Aorta (tissue), 5 donors: ENCODE measurements around the gene IGHMBP2. TPM values are rescaled to one million over a fixed set of nuclear protein-coding genes. Genes with fewer than 3 reads are reported as not detected.

Experiments used
- ATAC-seq: fragments of 200-7000 bp; cut with Tn5 transposase; one replicate; pipeline ENCODE4 v1.9.1; 2022; ENCODE audit warnings: moderate library complexity; ENCODE audit not compliant: low FRiP score
- DNase-seq, 2 donors: peaks; one replicate each; pipeline ENCODE4 v3.0.0-alpha.2; 2020
- H3K27ac ChIP-seq, 2 donors: one replicate each; pipeline ENCODE4 v1.5.1; 2013; ENCODE audit warnings: low read length in 2 of 2, mild to moderate bottlenecking in 2 of 2, moderate library complexity in 2 of 2, control low read depth in 1 of 2, inconsistent platforms in 1 of 2, low read depth in 1 of 2
- H3K27me3 ChIP-seq, 2 donors: one replicate each; pipeline ENCODE4 v1.6.1; 2013; ENCODE audit warnings: control low read depth in 1 of 2, low read length in 1 of 2, mild to moderate bottlenecking in 1 of 2, moderate library complexity in 1 of 2; ENCODE audit not compliant: insufficient read depth in 2 of 2, control insufficient read depth in 1 of 2
- H3K36me3 ChIP-seq, 2 donors: one replicate each; pipeline ENCODE4 v1.6.1; 2013; ENCODE audit warnings: control low read depth in 1 of 2, low read length in 1 of 2, mild to moderate bottlenecking in 1 of 2; ENCODE audit not compliant: insufficient read depth in 2 of 2, control insufficient read depth in 1 of 2
- H3K4me1 ChIP-seq, 2 donors: one replicate each; pipeline ENCODE4 v1.6.1; 2013; ENCODE audit warnings: low read length in 2 of 2, control low read depth in 1 of 2, mild to moderate bottlenecking in 1 of 2, moderate library complexity in 1 of 2; ENCODE audit not compliant: insufficient read depth in 2 of 2, control insufficient read depth in 1 of 2
- H3K4me3 ChIP-seq, 2 donors: one replicate each; pipeline ENCODE4 v1.5.1; 2013; ENCODE audit warnings: low read length in 2 of 2, control low read depth in 1 of 2, mild to moderate bottlenecking in 1 of 2
- H3K9me3 ChIP-seq: one replicate; pipeline ENCODE4 v1.6.1; 2013; ENCODE audit warnings: mild to moderate bottlenecking, low read length; ENCODE audit not compliant: control insufficient read depth
- WGBS, 2 donors: extraction: QIAGEN DNeasy Blood & Tissue Kit; methylation state at CpG; one replicate each; pipeline ENCODE4 v1.1.7; 2013; 5-methylcytosine and 5-hydroxymethylcytosine counted together
- intact Hi-C, 2 donors: fragments of 100-400 bp; cut with DNase I; formaldehyde crosslinking; loops; one replicate each; pipeline versions ENCODE4 v1.14.2 to v1.15.0; 2022
- polyA plus RNA-seq, 2 donors: library from polyadenylated mRNA; stranded (reverse); fragments of 200-250 nt; gene quantifications; one replicate each; pipeline ENCODE4 v1.2.3, GENCODE V29; 2013
- total RNA-seq, 2 donors: library from RNA; stranded (reverse); fragmentation: NEBNext Ultra II Directional; extraction: Animal tissue kit (Norgen Biotek cat#: 25700); gene quantifications; one replicate each; pipeline ENCODE4 v1.2.1, GENCODE V29; 2021
- donor health status: healthy with polysubstance abuse.
- donor health status: Bipolar disorder and iron deficiency.
- donor health status: DM: no; HTN: no; CAD: no.
- donor health status: DM: no; HTN: no; CAD: no.
- donor health status: DM: yes; HTN: yes; CAD: no.

The IGHMBP2 gene
- total and polyA plus RNA-seq, 4 donors = 5.6 to 64.7 (median 29.1) TPM

DNA sequence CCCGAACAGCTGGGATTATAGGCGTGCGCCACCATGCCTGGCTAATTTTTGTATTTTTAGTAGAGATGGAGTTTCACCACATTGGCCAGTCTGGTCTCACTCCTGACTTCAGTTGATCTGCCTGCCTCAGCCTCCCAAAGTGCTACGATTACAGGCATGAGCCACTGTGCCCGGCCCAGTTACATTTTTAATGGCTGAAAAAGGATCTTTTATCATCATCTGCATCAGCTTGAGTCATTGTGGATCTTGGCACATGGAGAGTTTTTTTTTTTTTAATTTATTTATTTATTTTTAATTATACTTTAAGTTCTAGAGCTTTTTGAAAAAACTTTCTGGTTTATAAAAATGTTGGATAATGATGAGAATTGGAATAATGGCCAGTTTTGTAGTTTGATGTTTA is 8.6 kb downstream of the IGHMBP2 start:
- Histone ChIP-seq H3K27ac (no peak overlapping the region), H3K27me3 (no peaks in the 10 kb centered on the region), H3K4me3 (no peak overlapping the region), H3K9me3 (no peaks in the 10 kb centered on the region), H3K36me3 (peaks cover 5 to 16% of the 10 kb centered on the region in 2 donors), H3K4me1 (no peaks in the 10 kb centered on the region)
- no peak for DNase-seq
- ATAC-seq = no peak
- intact Hi-C loops = no loop called here
- 55 to 61% methylated on average over 5 of the region's 5 CpGs for WGBS, 2 donors

DNA sequence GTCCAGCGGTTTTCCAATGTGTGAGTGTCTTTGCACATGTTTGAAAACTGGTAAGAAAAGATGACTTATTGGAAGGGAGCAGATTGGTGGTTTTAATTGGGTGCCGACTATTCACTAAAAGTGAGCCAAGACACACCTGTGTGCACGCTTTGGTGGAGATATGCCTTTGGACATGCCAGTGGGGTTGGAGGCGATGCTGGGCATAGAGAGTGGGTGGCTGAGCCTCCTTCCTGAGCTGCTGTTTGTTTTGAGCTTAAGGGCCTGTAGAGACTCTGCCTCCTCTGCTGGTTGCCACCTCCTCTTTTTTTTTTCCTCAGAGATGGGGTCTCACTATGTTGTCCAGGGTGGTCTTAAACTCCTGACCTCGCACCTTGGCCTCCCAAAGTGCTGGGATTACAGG is 9.5 kb downstream of the IGHMBP2 start:
- no peaks in the 10 kb centered on the region for H3K9me3 ChIP-seq
- peak in 1 of 2 donors; percentile 39 for DNase-seq
- no peak overlapping the region for H3K27ac ChIP-seq
- no peak overlapping the region for H3K4me3 ChIP-seq
- ATAC-seq = no peak
- no peaks in the 10 kb centered on the region for H3K27me3 ChIP-seq
- intact Hi-C loops = no loop called here
- WGBS, 2 donors = 91 to 94% methylated on average over 5 of the region's 5 CpGs
- H3K36me3 ChIP-seq = peaks cover 5 to 15% of the 10 kb centered on the region in 2 donors
- no peaks in the 10 kb centered on the region for H3K4me1 ChIP-seq

- DNase-seq (peak in 1 of 2 donors; percentile 68), ATAC-seq (no peak)
- no peaks in the 10 kb centered on the region for H3K27me3 ChIP-seq
- H3K4me3 ChIP-seq = no peak overlapping the region
- WGBS, 2 donors = 97% methylated on average over 15 of the region's 15 CpGs
- intact Hi-C loops = no loop called here
- no peaks in the 10 kb centered on the region for H3K9me3 ChIP-seq
- peaks cover 5 to 13% of the 10 kb centered on the region in 2 donors for H3K36me3 ChIP-seq
- H3K4me1 ChIP-seq = no peaks in the 10 kb centered on the region
- no peak overlapping the region for H3K27ac ChIP-seq
Observed at GRCh38 chr11:68914761-68915160, 11.1 kb downstream of the IGHMBP2 start.

DNA sequence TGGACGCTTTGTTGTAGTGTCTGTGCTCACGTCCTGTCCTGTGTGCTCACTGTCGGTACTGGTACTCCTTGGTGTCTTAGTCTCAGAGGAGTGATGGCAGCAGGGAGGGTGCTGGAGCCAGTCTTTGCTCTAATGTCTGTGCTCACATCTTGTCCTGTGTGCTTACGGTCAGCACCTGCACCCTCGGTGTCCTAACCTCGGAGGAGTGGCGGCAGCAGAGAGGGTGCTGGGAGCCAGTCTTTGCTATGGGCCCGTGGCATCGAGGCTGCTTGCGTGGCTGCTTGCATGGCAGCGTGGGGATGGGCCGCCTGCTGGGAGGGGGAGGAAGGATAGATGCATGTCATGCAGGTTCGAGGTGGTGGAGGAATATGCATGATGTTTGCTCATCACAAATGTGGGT is 12.7 kb downstream of the IGHMBP2 start:
- H3K9me3 ChIP-seq = no peaks in the 10 kb centered on the region
- intact Hi-C loops = no loop called here
- DNase-seq (peak in 1 of 2 donors; percentile 51), ATAC-seq (no peak)
- H3K4me1 ChIP-seq = no peaks in the 10 kb centered on the region
- WGBS, 2 donors = 88 to 92% methylated on average over 13 of the region's 13 CpGs
- peaks cover 5 to 8% of the 10 kb centered on the region in 2 donors for H3K36me3 ChIP-seq
- H3K27me3 ChIP-seq = no peaks in the 10 kb centered on the region
- H3K27ac ChIP-seq = no peak overlapping the region
- H3K4me3 ChIP-seq = no peak overlapping the region

DNA sequence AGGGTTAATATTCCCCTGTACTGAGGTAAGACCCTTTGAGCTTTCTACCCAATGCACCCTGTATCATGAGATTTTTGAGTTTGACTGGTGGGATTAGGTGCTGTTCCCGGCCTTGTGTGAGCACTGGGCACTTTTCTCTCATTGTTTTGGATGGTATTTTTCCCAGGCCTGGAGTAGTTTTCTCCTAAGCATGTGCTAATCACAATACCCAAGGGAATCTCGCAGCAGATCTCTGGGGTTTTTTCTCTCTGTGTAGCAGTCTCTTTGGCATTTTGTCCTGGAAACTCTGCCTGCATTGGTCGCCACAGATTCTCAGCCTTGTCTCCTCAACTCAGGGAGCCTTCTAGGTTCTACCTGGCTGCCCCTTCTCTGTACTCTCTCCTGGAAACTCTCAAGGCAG is 19.9 kb downstream of the IGHMBP2 start:
- Histone ChIP-seq H3K4me3 (no peak overlapping the region), H3K27ac (peak overlapping the region; percentile 39 to 96), H3K9me3 (no peaks in the 10 kb centered on the region), H3K4me1 (peaks cover 0 to 3% of the 10 kb centered on the region in 2 donors), H3K27me3 (no peaks in the 10 kb centered on the region), H3K36me3 (no peaks in the 10 kb centered on the region)
- WGBS, 2 donors = 3 to 6% methylated on average over 3 of the region's 3 CpGs
- DNase-seq (peak in 1 of 2 donors; percentile 24), ATAC-seq (peak; percentile 62)
- intact Hi-C loops = loop anchor here in 1 of 2 donors (10.0 kb wide), 1 partner anchor 121 kb away; the partner anchor contains the start of gene TPCN2

GRCh38 chr11:68924073-68924925 is 20.6 kb downstream of the IGHMBP2 start:
- no peak for ATAC-seq
- Histone ChIP-seq H3K9me3 (no peaks in the 10 kb centered on the region), H3K4me3 (no peak overlapping the region), H3K4me1 (peaks cover 0 to 3% of the 10 kb centered on the region in 2 donors), H3K36me3 (peaks cover 0 to 4% of the 10 kb centered on the region in 2 donors), H3K27me3 (no peaks in the 10 kb centered on the region), H3K27ac (peak overlapping the region; percentile 39 to 96)
- peak in 1 of 2 donors; percentile 43 for DNase-seq
- WGBS, 2 donors = 20 to 25% methylated on average over 10 of the region's 10 CpGs
- intact Hi-C loops = loop anchor here in 1 of 2 donors (10.0 kb wide), 1 partner anchor 121 kb away; the partner anchor contains the start of gene TPCN2

DNA sequence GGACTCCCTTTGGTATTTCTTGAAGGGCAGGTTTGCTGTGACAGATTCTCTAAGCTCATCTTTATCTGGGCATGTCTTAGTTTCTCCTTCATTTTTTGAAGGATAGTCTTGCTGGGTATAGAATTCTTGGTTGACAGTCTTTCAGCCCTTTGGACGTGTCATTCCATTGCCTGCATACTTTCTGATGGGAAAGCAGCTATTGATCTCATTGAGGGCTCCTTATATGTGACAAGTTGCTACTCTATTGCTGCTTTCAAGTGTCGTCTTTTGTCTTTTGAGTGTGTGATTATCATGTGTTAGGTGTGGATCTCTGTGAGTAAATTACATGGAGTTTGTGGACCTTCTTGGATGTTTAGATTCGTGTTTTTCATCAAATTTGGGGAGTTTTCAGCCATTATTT is 21.9 kb downstream of the IGHMBP2 start:
- Histone ChIP-seq H3K9me3 (no peaks in the 10 kb centered on the region), H3K36me3 (peaks cover 0 to 6% of the 10 kb centered on the region in 2 donors), H3K4me3 (no peak overlapping the region), H3K27ac (no peak overlapping the region), H3K4me1 (peaks cover 0 to 3% of the 10 kb centered on the region in 2 donors), H3K27me3 (no peaks in the 10 kb centered on the region)
- DNase-seq (no peak), ATAC-seq (no peak)
- intact Hi-C loops = loop anchor here (5.0 to 10.0 kb wide), 2 partner anchors 87 to 119 kb away; partner anchors contain the start of genes MRGPRF (in 1 of the 2) and TPCN2 (in 1 of the 2)
- 93 to 98% methylated on average over 3 of the region's 3 CpGs for WGBS, 2 donors

- no peaks in the 10 kb centered on the region for H3K9me3 ChIP-seq
- H3K36me3 ChIP-seq = peaks cover 0 to 6% of the 10 kb centered on the region in 2 donors
- H3K4me3 ChIP-seq = no peak overlapping the region
- peaks cover 0 to 3% of the 10 kb centered on the region in 2 donors for H3K4me1 ChIP-seq
- intact Hi-C loops = loop anchor here (5.0 to 10.0 kb wide), 2 partner anchors 85 to 117 kb away; partner anchors contain the start of genes MRGPRF (in 1 of the 2) and TPCN2 (in 1 of the 2)
- DNase-seq (peak; percentile 57 to 74), ATAC-seq (peak; percentile 40)
- H3K27me3 ChIP-seq = no peaks in the 10 kb centered on the region
- peak overlapping the region in 1 of 2 donors; percentile 4 for H3K27ac ChIP-seq
- WGBS, 2 donors = 17 to 21% methylated on average over 12 of the region's 12 CpGs
Observed at GRCh38 chr11:68927280-68928135, 23.8 kb downstream of the IGHMBP2 start.
